ENCODE data around the gene RNF208.

The RNF208 gene

DNA sequence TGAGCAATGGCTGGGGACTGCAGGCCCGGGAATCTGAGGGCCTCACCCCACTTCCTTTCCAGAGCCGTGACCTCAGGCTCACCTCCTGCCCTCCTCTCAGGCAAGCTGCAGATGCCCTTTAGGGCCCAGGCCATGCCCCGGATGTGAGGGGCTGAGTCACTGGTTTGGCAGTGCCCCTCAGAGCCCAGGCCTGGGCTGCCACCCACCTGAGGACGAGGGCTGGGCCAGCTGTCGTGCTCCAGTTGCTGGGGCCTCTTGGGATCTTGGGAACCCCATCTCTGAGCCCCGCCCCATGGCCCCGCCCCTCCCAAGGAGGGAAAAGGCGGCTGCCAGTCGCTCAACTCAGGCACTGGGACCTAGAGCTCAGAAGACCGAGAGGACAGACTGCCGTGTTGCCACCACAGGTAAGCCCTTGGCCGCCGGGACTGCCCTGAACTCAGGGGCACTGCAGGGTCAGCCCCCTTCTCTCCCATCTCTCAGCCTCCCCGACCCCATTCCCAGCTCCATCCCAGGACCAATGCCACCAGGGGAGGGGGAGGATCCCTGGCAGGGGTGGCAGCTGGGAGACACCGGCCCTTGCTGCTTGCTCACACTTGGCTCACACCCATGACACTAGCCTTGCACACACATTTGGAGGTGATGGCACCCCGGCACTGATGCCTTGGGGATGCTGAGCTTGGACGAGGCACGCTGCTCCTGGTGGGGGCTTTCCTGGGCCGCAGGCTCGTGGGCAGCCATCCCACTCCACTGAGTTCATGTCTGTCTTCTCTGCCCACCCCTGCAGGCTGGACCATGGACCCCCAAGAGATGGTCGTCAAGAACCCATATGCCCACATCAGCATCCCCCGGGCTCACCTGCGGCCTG is 3.0 kb upstream of the RNF208 start, which contains the start of gene CYSRT1 (continued):
- TF ChIP-seq, protein P1, sequence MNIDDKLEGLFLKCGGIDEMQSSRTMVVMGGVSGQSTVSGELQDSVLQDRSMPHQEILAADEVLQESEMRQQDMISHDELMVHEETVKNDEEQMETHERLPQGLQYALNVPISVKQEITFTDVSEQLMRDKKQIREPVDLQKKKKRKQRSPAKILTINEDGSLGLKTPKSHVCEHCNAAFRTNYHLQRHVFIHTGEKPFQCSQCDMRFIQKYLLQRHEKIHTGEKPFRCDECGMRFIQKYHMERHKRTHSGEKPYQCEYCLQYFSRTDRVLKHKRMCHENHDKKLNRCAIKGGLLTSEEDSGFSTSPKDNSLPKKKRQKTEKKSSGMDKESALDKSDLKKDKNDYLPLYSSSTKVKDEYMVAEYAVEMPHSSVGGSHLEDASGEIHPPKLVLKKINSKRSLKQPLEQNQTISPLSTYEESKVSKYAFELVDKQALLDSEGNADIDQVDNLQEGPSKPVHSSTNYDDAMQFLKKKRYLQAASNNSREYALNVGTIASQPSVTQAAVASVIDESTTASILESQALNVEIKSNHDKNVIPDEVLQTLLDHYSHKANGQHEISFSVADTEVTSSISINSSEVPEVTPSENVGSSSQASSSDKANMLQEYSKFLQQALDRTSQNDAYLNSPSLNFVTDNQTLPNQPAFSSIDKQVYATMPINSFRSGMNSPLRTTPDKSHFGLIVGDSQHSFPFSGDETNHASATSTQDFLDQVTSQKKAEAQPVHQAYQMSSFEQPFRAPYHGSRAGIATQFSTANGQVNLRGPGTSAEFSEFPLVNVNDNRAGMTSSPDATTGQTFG (tag by site-specific recombination; IDR thresholded peaks at IDR 0.05; ENCODE audit: borderline replicate concordance), result no peak
- TF ChIP-seq, protein P2, sequence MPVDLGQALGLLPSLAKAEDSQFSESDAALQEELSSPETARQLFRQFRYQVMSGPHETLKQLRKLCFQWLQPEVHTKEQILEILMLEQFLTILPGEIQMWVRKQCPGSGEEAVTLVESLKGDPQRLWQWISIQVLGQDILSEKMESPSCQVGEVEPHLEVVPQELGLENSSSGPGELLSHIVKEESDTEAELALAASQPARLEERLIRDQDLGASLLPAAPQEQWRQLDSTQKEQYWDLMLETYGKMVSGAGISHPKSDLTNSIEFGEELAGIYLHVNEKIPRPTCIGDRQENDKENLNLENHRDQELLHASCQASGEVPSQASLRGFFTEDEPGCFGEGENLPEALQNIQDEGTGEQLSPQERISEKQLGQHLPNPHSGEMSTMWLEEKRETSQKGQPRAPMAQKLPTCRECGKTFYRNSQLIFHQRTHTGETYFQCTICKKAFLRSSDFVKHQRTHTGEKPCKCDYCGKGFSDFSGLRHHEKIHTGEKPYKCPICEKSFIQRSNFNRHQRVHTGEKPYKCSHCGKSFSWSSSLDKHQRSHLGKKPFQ (tag by site-specific recombination; IDR thresholded peaks at IDR 0.05), result no peak
- TF ChIP-seq ZNF174 (tag by site-specific recombination; IDR thresholded peaks at IDR 0.05) (no peak), BCL11A (tag by site-specific recombination; IDR thresholded peaks at IDR 0.05; ENCODE audit: low read depth) (no peak), ZNF221 (tag by site-specific recombination; IDR thresholded peaks at IDR 0.05; ENCODE audit: borderline replicate concordance) (no peak), KLF9 (tag by site-specific recombination; IDR thresholded peaks at IDR 0.05; ENCODE audit: low read depth) (0 out of 2 replicates have a peak, but pooled peaks have one; percentile 28)

DNA sequence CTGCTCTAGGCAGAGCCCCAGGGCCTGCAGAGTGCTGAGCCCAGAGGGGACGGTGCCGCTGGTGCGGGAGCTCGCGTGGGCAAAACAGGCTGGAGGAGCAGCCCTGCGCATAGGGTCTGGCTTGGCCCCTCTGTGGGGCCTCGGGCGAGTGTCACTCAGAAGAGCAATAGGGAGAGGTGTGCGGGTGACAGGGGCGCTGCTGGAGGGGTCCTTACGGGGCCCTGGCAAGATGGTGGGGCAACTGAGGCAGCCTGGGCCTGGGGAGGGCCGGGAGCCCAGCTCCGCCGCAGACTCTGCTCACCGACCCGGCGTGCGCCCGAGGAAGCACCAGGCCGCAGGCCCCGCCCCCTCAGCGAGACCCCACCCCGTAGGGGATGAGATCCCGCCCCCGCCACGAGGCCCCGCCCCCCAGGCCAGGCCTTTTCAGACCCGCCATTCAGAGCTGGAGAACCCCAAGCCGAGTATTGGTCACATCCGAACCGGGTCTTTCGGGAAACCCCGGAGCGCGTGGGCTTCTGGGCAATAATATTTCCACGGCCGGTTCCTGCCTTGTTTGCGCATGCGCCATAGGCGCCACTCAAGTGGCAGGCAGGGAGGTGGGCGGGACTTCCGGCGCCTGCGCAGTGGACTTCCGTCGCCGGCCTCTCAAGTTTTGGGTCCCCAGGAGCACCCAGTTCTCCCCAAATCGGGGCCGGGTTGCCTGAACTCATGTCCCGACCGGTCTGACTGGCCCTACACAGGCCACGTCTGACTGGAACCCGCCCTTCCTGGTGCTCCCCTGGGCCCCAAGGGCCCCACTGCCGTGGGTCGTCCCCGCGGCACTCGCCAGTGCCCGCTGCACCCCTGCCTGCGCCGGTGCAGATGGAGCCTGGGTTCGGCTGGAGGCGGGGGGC is 1.3 kb upstream of the RNF208 start:
- peaks cover 4% of the 10 kb centered on the region for H3K4me1 ChIP-seq (ENCODE audit: control insufficient read depth, insufficient read depth, low read length)
- ChIA-PET CTCF (interaction anchor here (0.6 to 6.7 kb wide), 11 partner anchors 10 to 177 kb away, joined by 3 to 54 read pairs (median 4); partner anchors contain the start of genes ANAPC2, MAN1B1, NDOR1 and NPDC1), POLR2A (interaction anchor here (0.6 to 17.2 kb wide), 33 partner anchors 15 to 1114 kb away, joined by 3 to 304 read pairs (median 4); partner anchors contain the start of genes AJM1, ANAPC2, MAN1B1 and NDOR1)
- TF ChIP-seq ZBTB1 (tag by site-specific recombination; IDR thresholded peaks at IDR 0.05), result no peak
- TF ChIP-seq, protein P3, sequence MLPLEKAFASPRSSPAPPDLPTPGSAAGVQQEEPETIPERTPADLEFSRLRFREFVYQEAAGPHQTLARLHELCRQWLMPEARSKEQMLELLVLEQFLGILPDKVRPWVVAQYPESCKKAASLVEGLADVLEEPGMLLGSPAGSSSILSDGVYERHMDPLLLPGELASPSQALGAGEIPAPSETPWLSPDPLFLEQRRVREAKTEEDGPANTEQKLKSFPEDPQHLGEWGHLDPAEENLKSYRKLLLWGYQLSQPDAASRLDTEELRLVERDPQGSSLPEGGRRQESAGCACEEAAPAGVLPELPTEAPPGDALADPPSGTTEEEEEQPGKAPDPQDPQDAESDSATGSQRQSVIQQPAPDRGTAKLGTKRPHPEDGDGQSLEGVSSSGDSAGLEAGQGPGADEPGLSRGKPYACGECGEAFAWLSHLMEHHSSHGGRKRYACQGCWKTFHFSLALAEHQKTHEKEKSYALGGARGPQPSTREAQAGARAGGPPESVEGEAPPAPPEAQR (tag by site-specific recombination; IDR thresholded peaks at IDR 0.05), result no peak
- TF ChIP-seq ZNF202 (tag by site-specific recombination; IDR thresholded peaks at IDR 0.05; ENCODE audit: borderline replicate concordance), result no peak
- TF ChIP-seq ZNF404 (tag by site-specific recombination; IDR thresholded peaks at IDR 0.05), result no peak
- no peak for TF ChIP-seq ZNF623 (tag by site-specific recombination; IDR thresholded peaks at IDR 0.05)
- TF ChIP-seq TCF7L2 (IDR thresholded peaks at IDR 0.05; ENCODE audit: borderline replicate concordance, low read depth, low read length), result no peak
- no peak for TF ChIP-seq ZNF114 (tag by site-specific recombination; IDR thresholded peaks at IDR 0.05)
- TF ChIP-seq, protein P4, sequence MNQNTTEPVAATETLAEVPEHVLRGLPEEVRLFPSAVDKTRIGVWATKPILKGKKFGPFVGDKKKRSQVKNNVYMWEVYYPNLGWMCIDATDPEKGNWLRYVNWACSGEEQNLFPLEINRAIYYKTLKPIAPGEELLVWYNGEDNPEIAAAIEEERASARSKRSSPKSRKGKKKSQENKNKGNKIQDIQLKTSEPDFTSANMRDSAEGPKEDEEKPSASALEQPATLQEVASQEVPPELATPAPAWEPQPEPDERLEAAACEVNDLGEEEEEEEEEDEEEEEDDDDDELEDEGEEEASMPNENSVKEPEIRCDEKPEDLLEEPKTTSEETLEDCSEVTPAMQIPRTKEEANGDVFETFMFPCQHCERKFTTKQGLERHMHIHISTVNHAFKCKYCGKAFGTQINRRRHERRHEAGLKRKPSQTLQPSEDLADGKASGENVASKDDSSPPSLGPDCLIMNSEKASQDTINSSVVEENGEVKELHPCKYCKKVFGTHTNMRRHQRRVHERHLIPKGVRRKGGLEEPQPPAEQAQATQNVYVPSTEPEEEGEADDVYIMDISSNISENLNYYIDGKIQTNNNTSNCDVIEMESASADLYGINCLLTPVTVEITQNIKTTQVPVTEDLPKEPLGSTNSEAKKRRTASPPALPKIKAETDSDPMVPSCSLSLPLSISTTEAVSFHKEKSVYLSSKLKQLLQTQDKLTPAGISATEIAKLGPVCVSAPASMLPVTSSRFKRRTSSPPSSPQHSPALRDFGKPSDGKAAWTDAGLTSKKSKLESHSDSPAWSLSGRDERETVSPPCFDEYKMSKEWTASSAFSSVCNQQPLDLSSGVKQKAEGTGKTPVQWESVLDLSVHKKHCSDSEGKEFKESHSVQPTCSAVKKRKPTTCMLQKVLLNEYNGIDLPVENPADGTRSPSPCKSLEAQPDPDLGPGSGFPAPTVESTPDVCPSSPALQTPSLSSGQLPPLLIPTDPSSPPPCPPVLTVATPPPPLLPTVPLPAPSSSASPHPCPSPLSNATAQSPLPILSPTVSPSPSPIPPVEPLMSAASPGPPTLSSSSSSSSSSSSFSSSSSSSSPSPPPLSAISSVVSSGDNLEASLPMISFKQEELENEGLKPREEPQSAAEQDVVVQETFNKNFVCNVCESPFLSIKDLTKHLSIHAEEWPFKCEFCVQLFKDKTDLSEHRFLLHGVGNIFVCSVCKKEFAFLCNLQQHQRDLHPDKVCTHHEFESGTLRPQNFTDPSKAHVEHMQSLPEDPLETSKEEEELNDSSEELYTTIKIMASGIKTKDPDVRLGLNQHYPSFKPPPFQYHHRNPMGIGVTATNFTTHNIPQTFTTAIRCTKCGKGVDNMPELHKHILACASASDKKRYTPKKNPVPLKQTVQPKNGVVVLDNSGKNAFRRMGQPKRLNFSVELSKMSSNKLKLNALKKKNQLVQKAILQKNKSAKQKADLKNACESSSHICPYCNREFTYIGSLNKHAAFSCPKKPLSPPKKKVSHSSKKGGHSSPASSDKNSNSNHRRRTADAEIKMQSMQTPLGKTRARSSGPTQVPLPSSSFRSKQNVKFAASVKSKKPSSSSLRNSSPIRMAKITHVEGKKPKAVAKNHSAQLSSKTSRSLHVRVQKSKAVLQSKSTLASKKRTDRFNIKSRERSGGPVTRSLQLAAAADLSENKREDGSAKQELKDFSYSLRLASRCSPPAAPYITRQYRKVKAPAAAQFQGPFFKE (tag by site-specific recombination; IDR thresholded peaks at IDR 0.05; ENCODE audit: borderline replicate concordance), result no peak
- peak; percentile 25; the same call in 1 of the 2 replicates for TF ChIP-seq SP7 (tag by site-specific recombination; IDR thresholded peaks at IDR 0.05)
- TF ChIP-seq KLF1 (tag by site-specific recombination; IDR thresholded peaks at IDR 0.05), result no peak
- TF ChIP-seq ZNF777 (tag by site-specific recombination; IDR thresholded peaks at IDR 0.05; ENCODE audit: borderline replicate concordance), result no peak
- TF ChIP-seq, protein P5, sequence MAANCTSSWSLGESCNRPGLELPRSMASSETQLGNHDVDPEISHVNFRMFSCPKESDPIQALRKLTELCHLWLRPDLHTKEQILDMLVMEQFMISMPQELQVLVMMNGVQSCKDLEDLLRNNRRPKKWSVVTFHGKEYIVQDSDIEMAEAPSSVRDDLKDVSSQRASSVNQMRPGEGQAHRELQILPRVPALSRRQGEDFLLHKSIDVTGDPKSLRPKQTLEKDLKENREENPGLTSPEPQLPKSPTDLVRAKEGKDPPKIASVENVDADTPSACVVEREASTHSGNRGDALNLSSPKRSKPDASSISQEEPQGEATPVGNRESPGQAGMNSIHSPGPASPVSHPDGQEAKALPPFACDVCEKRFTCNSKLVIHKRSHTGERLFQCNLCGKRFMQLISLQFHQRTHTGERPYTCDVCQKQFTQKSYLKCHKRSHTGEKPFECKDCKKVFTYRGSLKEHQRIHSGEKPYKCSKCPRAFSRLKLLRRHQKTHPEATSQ (tag by site-specific recombination; IDR thresholded peaks at IDR 0.05), result no peak
- no peak for TF ChIP-seq TRIM28 (IDR thresholded peaks at IDR 0.05; ENCODE audit: borderline replicate concordance, low read length)
- peak; percentile 71; the same call in 1 of the 2 replicates for TF ChIP-seq ZNF600 (tag by site-specific recombination; IDR thresholded peaks at IDR 0.05)

More for the DNA sequence above, 1.3 kb upstream of the RNF208 start:
- H3K4me3 ChIP-seq (ENCODE audit: low read depth, low read length), result peak overlapping the region; percentile 89
- H3K27ac ChIP-seq (ENCODE audit: extremely low read depth, low read depth, low read length), result peak overlapping the region; percentile 83
- no peaks in the 10 kb centered on the region for H3K9me3 ChIP-seq (ENCODE audit: control insufficient read depth, insufficient read depth, low read depth, low read length)
- H3K36me3 ChIP-seq (ENCODE audit: control insufficient read depth in 2 of 2, insufficient read depth in 1 of 2, low read length in 2 of 2), result peaks cover 0 to 14% of the 10 kb centered on the region in 2 experiments; a peak in 1 of 3 replicates

All from HEK293 (cell line).